ENCODE measurements around the gene OR4C3. TPM values are rescaled to one million over a fixed set of nuclear protein-coding genes. Genes with fewer than 3 reads are reported as not detected.
"Not testable (repeated sequence)": the region's sequence is repeated elsewhere in the genome, so short reads cannot be mapped to it uniquely, and the experiment has no call there.

OR4C3 gene
- total RNA-seq (2014; rRNA removed; shearing (Covaris generic)) (not detected in 2 replicates), polyA plus RNA-seq (2016; fragmentation: Nextera tagmentation; extraction: Ambion mirVana) (not detected in 2 replicates)
- long read RNA-seq = 0 reads

DNA sequence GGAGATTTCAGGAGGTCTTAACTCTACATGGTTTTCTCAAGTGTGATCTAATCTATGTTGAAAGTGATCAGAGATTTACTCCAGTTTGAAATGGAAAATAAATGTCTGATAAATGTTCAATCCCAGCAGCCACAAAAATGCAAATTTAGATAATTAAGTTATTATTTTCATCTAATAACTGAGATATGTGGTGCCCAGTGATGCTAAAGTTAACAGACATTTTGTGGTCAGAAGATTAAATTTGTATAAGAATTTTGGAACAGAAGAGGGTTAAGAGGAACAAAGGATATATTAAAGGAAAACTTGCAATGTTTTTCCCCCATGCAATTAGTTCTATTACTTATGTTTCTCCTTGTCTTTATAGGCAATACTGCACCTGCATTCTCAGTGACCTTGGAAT lies at the start of gene OR4C3:
Gene OR4C3, plus strand, starts transcription at position 301 of the 400 bp plus-strand sequence. CDS start 102 bp downstream, outside the sequence.
- ATAC-seq; H4K20me1 ChIP-seq (replicated peaks; ENCODE audit: insufficient read depth): not testable (repeated sequence)
- H3K9me3 Mint-ChIP-seq = peaks cover 98% of the 10 kb centered on the region

DNA sequence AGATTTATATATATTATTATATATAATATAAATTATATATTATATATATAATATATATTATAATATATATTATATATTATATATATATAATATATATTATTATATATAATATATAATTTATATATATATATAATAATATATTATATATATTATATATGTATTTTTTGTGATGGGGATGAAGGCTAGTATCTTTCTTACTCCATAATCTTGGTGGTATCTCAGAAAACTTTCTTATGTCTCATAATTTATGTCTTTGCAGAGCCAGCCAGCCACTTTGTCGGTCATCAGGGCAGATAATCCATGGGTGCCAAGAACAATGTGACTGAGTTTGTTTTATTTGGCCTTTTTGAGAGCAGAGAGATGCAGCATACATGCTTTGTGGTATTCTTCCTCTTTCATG lies 18.8 kb upstream of the OR4C3 start, which contains the start of gene OR4S1:
Gene OR4S1, plus strand, starts transcription at position 301 of the 400 bp plus-strand sequence. Its CDS starts 0 bp downstream, at position 301.
- H3K27me3 Mint-ChIP-seq (ENCODE audit: insufficient read depth, low read depth, poor library complexity) = peaks cover 2% of the 10 kb centered on the region
- Histone ChIP-seq H3K9me2 (ENCODE audit: insufficient read depth) (no peaks in the 10 kb centered on the region), H4K20me1 (replicated peaks; ENCODE audit: insufficient read depth) (no peaks in the 10 kb centered on the region), H3K4me3 (no peak within 1 kb of the TSS), H2AFZ (no peak within 1 kb of the TSS), H3K79me2 (replicated peaks; ENCODE audit: insufficient read depth) (no peaks in the 10 kb centered on the region), H3F3A (replicated peaks; ENCODE audit: low read depth) (no peaks in the 10 kb centered on the region), H3K27me3 (ENCODE audit: insufficient read depth) (no peaks in the 10 kb centered on the region), H3K36me3 (ENCODE audit: insufficient read depth) (0 out of 2 replicates have a peak, but pooled peaks cover 4% of the 10 kb centered on the region), H3K4me1 (ENCODE audit: insufficient read depth) (no peaks in the 10 kb centered on the region), H3K27ac (ENCODE audit: low read depth) (no peak within 1 kb of the TSS), H3K4me2 (no peak within 1 kb of the TSS)
- H3K4me1 Mint-ChIP-seq = no peaks in the 10 kb centered on the region
- H3K27ac Mint-ChIP-seq = no peak within 1 kb of the TSS
- DNase-seq (ENCODE audit: low spot score) (no peak), ATAC-seq (no peak)
- peaks cover 14% of the 10 kb centered on the region for H3K36me3 Mint-ChIP-seq (ENCODE audit: low read depth)
- no peak within 1 kb of the TSS for H3K4me3 Mint-ChIP-seq
- peaks cover 82% of the 10 kb centered on the region for H3K9me3 Mint-ChIP-seq
- no peak for TF ChIP-seq NANOG (IDR thresholded peaks at IDR 0.05; ENCODE audit: borderline replicate concordance)
- TF ChIP-seq, protein P1, sequence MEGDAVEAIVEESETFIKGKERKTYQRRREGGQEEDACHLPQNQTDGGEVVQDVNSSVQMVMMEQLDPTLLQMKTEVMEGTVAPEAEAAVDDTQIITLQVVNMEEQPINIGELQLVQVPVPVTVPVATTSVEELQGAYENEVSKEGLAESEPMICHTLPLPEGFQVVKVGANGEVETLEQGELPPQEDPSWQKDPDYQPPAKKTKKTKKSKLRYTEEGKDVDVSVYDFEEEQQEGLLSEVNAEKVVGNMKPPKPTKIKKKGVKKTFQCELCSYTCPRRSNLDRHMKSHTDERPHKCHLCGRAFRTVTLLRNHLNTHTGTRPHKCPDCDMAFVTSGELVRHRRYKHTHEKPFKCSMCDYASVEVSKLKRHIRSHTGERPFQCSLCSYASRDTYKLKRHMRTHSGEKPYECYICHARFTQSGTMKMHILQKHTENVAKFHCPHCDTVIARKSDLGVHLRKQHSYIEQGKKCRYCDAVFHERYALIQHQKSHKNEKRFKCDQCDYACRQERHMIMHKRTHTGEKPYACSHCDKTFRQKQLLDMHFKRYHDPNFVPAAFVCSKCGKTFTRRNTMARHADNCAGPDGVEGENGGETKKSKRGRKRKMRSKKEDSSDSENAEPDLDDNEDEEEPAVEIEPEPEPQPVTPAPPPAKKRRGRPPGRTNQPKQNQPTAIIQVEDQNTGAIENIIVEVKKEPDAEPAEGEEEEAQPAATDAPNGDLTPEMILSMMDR (conservative IDR thresholded peaks at IDR 0.05; ENCODE audit: low read depth in 2 of 2) = no peak
- TF ChIP-seq POLR2AphosphoS5 (IDR thresholded peaks at IDR 0.05; ENCODE audit: low read depth) = no peak
- no peak for TF ChIP-seq CREB1 (CRISPR knock-in tag; IDR thresholded peaks at IDR 0.05; ENCODE audit: low read depth)
- TF ChIP-seq, protein P2, sequence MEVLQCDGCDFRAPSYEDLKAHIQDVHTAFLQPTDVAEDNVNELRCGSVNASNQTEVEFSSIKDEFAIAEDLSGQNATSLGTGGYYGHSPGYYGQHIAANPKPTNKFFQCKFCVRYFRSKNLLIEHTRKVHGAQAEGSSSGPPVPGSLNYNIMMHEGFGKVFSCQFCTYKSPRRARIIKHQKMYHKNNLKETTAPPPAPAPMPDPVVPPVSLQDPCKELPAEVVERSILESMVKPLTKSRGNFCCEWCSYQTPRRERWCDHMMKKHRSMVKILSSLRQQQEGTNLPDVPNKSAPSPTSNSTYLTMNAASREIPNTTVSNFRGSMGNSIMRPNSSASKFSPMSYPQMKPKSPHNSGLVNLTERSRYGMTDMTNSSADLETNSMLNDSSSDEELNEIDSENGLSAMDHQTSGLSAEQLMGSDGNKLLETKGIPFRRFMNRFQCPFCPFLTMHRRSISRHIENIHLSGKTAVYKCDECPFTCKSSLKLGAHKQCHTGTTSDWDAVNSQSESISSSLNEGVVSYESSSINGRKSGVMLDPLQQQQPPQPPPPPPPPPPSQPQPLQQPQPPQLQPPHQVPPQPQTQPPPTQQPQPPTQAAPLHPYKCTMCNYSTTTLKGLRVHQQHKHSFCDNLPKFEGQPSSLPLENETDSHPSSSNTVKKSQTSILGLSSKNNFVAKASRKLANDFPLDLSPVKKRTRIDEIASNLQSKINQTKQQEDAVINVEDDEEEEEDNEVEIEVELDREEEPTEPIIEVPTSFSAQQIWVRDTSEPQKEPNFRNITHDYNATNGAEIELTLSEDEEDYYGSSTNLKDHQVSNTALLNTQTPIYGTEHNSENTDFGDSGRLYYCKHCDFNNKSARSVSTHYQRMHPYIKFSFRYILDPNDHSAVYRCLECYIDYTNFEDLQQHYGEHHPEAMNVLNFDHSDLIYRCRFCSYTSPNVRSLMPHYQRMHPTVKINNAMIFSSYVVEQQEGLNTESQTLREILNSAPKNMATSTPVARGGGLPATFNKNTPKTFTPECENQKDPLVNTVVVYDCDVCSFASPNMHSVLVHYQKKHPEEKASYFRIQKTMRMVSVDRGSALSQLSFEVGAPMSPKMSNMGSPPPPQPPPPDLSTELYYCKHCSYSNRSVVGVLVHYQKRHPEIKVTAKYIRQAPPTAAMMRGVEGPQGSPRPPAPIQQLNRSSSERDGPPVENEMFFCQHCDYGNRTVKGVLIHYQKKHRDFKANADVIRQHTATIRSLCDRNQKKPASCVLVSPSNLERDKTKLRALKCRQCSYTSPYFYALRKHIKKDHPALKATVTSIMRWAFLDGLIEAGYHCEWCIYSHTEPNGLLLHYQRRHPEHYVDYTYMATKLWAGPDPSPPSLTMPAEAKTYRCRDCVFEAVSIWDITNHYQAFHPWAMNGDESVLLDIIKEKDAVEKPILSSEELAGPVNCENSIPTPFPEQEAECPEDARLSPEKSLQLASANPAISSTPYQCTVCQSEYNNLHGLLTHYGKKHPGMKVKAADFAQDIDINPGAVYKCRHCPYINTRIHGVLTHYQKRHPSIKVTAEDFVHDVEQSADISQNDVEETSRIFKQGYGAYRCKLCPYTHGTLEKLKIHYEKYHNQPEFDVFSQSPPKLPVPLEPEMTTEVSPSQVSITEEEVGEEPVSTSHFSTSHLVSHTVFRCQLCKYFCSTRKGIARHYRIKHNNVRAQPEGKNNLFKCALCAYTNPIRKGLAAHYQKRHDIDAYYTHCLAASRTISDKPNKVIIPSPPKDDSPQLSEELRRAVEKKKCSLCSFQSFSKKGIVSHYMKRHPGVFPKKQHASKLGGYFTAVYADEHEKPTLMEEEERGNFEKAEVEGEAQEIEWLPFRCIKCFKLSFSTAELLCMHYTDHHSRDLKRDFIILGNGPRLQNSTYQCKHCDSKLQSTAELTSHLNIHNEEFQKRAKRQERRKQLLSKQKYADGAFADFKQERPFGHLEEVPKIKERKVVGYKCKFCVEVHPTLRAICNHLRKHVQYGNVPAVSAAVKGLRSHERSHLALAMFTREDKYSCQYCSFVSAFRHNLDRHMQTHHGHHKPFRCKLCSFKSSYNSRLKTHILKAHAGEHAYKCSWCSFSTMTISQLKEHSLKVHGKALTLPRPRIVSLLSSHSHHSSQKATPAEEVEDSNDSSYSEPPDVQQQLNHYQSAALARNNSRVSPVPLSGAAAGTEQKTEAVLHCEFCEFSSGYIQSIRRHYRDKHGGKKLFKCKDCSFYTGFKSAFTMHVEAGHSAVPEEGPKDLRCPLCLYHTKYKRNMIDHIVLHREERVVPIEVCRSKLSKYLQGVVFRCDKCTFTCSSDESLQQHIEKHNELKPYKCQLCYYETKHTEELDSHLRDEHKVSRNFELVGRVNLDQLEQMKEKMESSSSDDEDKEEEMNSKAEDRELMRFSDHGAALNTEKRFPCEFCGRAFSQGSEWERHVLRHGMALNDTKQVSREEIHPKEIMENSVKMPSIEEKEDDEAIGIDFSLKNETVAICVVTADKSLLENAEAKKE (CRISPR knock-in tag; IDR thresholded peaks at IDR 0.05) = no peak
- TF ChIP-seq, protein P3, sequence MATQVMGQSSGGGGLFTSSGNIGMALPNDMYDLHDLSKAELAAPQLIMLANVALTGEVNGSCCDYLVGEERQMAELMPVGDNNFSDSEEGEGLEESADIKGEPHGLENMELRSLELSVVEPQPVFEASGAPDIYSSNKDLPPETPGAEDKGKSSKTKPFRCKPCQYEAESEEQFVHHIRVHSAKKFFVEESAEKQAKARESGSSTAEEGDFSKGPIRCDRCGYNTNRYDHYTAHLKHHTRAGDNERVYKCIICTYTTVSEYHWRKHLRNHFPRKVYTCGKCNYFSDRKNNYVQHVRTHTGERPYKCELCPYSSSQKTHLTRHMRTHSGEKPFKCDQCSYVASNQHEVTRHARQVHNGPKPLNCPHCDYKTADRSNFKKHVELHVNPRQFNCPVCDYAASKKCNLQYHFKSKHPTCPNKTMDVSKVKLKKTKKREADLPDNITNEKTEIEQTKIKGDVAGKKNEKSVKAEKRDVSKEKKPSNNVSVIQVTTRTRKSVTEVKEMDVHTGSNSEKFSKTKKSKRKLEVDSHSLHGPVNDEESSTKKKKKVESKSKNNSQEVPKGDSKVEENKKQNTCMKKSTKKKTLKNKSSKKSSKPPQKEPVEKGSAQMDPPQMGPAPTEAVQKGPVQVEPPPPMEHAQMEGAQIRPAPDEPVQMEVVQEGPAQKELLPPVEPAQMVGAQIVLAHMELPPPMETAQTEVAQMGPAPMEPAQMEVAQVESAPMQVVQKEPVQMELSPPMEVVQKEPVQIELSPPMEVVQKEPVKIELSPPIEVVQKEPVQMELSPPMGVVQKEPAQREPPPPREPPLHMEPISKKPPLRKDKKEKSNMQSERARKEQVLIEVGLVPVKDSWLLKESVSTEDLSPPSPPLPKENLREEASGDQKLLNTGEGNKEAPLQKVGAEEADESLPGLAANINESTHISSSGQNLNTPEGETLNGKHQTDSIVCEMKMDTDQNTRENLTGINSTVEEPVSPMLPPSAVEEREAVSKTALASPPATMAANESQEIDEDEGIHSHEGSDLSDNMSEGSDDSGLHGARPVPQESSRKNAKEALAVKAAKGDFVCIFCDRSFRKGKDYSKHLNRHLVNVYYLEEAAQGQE (IDR thresholded peaks at IDR 0.05; ENCODE audit: unreplicated experiment) = no peak
- TF ChIP-seq EZH2phosphoT487 (IDR thresholded peaks at IDR 0.05; ENCODE audit: unreplicated experiment) = no peak
- TF ChIP-seq, protein P4, sequence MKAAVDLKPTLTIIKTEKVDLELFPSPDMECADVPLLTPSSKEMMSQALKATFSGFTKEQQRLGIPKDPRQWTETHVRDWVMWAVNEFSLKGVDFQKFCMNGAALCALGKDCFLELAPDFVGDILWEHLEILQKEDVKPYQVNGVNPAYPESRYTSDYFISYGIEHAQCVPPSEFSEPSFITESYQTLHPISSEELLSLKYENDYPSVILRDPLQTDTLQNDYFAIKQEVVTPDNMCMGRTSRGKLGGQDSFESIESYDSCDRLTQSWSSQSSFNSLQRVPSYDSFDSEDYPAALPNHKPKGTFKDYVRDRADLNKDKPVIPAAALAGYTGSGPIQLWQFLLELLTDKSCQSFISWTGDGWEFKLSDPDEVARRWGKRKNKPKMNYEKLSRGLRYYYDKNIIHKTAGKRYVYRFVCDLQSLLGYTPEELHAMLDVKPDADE (IDR thresholded peaks at IDR 0.05) = no peak
- TF ChIP-seq ZNF114 (CRISPR knock-in tag; IDR thresholded peaks at IDR 0.05) = no peak

More for the DNA sequence above, at the start of gene OR4C3:
- not testable (repeated sequence) for DNase-seq (ENCODE audit: low spot score); H3K27ac Mint-ChIP-seq; H3K27me3 Mint-ChIP-seq (ENCODE audit: insufficient read depth, low read depth, poor library complexity); H3K79me2 ChIP-seq (replicated peaks; ENCODE audit: insufficient read depth); H3K4me3 ChIP-seq; H3K4me3 Mint-ChIP-seq; H3K9me2 ChIP-seq (ENCODE audit: insufficient read depth); H3K27ac ChIP-seq (ENCODE audit: low read depth); H3K36me3 ChIP-seq (ENCODE audit: insufficient read depth); H3K4me1 ChIP-seq (ENCODE audit: insufficient read depth); H3K27me3 ChIP-seq (ENCODE audit: insufficient read depth); H3K4me2 ChIP-seq; H3F3A ChIP-seq (replicated peaks; ENCODE audit: low read depth); H2AFZ ChIP-seq; H3K4me1 Mint-ChIP-seq
- H3K36me3 Mint-ChIP-seq (ENCODE audit: low read depth) = peaks cover 11% of the 10 kb centered on the region
